ENCODE results near the gene DDX21.

Gene DDX21

DNA sequence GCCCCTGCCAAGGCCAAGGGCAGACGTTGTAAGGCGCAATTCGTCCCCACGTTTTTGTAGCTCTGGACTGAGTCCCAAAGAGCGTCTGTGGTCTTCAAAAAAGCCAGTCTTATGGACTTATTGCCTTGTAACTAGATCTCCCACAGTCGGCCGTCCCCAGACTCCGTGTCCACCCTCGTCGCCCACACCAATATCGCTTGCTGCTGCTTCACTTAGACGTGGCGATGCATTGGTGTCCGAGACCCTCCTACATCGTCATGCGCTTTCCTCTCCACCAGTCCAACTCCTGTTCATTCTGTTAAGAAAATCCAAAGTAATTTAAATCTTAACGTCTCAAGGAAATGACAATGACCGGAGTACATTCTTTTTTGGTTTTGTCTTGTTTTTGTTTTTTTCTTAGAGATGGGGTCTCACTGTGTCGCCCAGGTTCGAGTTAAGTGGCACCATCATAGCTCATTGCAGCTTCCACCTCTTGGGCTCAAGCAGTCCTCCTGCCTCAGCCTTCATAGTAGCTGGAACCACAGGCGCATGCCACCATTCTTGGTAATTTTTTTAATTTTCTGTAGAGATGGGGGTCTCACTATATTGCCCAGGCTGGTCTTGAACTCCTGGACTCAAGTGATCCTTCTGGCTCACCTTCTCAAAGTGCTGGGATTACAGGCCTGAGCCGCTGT, 33.5 kb downstream of the DDX21 start:
- H2AFZ ChIP-seq (ENCODE audit: low read depth, low read length), result no peak overlapping the region
- no peak overlapping the region for H3K27ac ChIP-seq (ENCODE audit: low read length)
- H3K4me1 ChIP-seq (ENCODE audit: low read length), result no peaks in the 10 kb centered on the region
- H3K4me3 ChIP-seq (ENCODE audit: low read length), result no peak overlapping the region
- H3K79me2 ChIP-seq (ENCODE audit: low read length), result peaks cover under 1% of the 10 kb centered on the region; the same call in 1 of the 2 replicates
- H4K20me1 ChIP-seq (ENCODE audit: insufficient read depth, low read length), result no peaks in the 10 kb centered on the region
- no peak overlapping the region for H3K4me2 ChIP-seq (ENCODE audit: low read length)
- peaks cover under 1% of the 10 kb centered on the region for H3K36me3 ChIP-seq (replicated peaks; ENCODE audit: low read depth, low read length)
- TF ChIP-seq, protein P1, sequence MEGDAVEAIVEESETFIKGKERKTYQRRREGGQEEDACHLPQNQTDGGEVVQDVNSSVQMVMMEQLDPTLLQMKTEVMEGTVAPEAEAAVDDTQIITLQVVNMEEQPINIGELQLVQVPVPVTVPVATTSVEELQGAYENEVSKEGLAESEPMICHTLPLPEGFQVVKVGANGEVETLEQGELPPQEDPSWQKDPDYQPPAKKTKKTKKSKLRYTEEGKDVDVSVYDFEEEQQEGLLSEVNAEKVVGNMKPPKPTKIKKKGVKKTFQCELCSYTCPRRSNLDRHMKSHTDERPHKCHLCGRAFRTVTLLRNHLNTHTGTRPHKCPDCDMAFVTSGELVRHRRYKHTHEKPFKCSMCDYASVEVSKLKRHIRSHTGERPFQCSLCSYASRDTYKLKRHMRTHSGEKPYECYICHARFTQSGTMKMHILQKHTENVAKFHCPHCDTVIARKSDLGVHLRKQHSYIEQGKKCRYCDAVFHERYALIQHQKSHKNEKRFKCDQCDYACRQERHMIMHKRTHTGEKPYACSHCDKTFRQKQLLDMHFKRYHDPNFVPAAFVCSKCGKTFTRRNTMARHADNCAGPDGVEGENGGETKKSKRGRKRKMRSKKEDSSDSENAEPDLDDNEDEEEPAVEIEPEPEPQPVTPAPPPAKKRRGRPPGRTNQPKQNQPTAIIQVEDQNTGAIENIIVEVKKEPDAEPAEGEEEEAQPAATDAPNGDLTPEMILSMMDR (IDR thresholded peaks at IDR 0.05; ENCODE audit: low read depth, low read length), result no peak
- TF ChIP-seq EZH2phosphoT487 (IDR thresholded peaks at IDR 0.05; ENCODE audit: low read depth), result no peak
- no peaks in the 10 kb centered on the region for H3K9me3 ChIP-seq (ENCODE audit: insufficient read depth, low read length)
- H3K9ac ChIP-seq (ENCODE audit: low read length), result no peak overlapping the region
- H3K27me3 ChIP-seq (ENCODE audit: low read depth, low read length), result no peaks in the 10 kb centered on the region

DNA sequence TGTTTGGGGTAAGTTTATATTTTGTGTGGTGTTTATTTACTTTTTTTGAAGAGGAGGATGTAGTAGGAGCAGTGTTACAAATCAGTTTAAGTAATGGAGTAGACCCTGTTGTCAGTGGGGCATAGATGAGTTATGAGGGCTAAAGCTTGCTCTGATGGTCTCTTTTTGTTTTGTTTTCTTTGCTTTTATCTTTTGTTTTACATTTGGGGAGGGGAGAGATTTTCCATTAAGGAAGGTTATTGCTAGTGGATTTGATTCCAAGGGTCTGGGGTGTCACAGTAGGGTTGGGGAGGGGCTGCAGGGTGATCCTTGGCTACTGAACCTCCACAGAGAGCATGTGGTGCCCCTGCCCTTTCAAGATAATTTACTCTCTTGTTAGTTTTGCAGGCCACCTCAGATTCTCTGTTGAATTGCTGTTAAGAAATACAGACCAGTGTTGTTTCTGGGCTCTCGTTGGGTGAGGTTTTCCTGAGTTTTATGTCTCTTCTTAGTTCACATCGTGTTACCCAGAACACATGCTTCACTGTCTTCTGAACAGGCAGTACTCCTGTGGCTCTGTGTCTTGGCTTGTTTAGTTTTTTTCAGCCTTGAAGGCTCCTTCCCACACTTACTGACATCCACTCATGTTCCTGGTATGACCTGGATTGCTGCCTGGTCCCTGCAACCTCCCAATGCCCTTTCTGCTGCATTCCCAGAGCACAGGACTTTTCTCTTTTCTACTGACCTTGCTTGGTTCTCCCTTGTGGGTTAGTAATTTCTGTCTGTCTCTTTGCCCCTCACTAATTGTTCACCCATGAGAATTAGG, 36.9 kb downstream of the DDX21 start:
- H3K4me3 ChIP-seq (ENCODE audit: low read length), result no peak overlapping the region
- no peak overlapping the region for H3K9ac ChIP-seq (ENCODE audit: low read length)
- no peaks in the 10 kb centered on the region for H3K27me3 ChIP-seq (ENCODE audit: low read depth, low read length)
- H4K20me1 ChIP-seq (ENCODE audit: insufficient read depth, low read length), result no peaks in the 10 kb centered on the region
- H3K36me3 ChIP-seq (replicated peaks; ENCODE audit: low read depth, low read length), result no peaks in the 10 kb centered on the region
- H3K9me3 ChIP-seq (ENCODE audit: insufficient read depth, low read length), result no peaks in the 10 kb centered on the region
- H3K4me2 ChIP-seq (ENCODE audit: low read length), result no peak overlapping the region
- no peak for TF ChIP-seq EZH2phosphoT487 (IDR thresholded peaks at IDR 0.05; ENCODE audit: low read depth)
- TF ChIP-seq, protein P1 (IDR thresholded peaks at IDR 0.05; ENCODE audit: low read depth, low read length), result no peak
- no peak overlapping the region for H2AFZ ChIP-seq (ENCODE audit: low read depth, low read length)
- H3K4me1 ChIP-seq (ENCODE audit: low read length), result no peaks in the 10 kb centered on the region
- no peak overlapping the region for H3K27ac ChIP-seq (ENCODE audit: low read length)
- no peaks in the 10 kb centered on the region for H3K79me2 ChIP-seq (ENCODE audit: low read length)

DNA sequence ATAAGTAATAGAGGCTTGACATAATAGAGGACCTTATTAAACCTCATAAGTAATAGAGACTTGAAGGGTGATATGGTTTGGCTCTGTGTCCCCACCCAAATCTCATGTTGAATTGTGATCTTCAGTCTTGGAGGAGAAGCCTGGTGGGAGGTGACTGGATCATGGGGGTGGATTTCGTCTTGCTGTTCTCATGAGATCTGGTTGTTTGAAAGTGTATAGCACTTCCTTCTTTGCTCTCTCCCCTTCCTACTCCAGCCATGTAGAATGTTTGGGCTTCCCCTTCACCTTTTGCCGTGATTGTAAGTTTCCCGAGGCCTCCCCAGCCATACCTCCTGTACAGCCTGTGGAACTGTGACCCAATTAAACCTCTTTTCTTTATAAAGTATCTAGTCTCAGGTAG, 41.2 kb downstream of the DDX21 start:
- Histone ChIP-seq H3K4me2 (ENCODE audit: low read length) (no peak overlapping the region), H3K36me3 (replicated peaks; ENCODE audit: low read depth, low read length) (no peaks in the 10 kb centered on the region)

DNA sequence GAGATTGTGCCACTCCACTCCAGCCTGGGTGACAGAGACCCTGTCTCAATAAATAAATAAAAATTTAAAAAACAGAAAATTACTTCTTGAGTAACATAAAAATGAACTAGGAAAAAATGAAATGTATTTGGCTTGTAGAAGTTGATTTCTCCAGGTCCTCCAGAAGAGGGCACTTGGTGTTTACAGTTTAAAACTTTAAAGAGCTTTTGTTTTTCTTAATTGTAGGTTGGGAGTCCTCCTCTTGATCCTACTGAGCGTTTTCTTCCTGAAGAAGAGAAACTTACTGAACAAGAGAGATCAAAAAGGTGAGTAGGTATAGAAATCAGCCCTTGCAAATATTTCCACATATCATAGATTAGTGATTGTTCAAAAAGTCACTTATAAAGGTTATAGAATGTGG, 48.9 kb downstream of the DDX21 start:
- no peaks in the 10 kb centered on the region for H3K27me3 ChIP-seq (ENCODE audit: low read depth, low read length)
- no peaks in the 10 kb centered on the region for H3K79me2 ChIP-seq (ENCODE audit: low read length)
- no peak overlapping the region for H3K27ac ChIP-seq (ENCODE audit: low read length)
- no peak for TF ChIP-seq EZH2phosphoT487 (IDR thresholded peaks at IDR 0.05; ENCODE audit: low read depth)
- TF ChIP-seq, protein P1 (IDR thresholded peaks at IDR 0.05; ENCODE audit: low read depth, low read length), result peak; percentile 61
- H3K36me3 ChIP-seq (replicated peaks; ENCODE audit: low read depth, low read length), result no peaks in the 10 kb centered on the region
- H3K9me3 ChIP-seq (ENCODE audit: insufficient read depth, low read length), result no peaks in the 10 kb centered on the region
- no peaks in the 10 kb centered on the region for H3K4me1 ChIP-seq (ENCODE audit: low read length)
- no peak overlapping the region for H2AFZ ChIP-seq (ENCODE audit: low read depth, low read length)
- no peak overlapping the region for H3K9ac ChIP-seq (ENCODE audit: low read length)
- no peak overlapping the region for H3K4me3 ChIP-seq (ENCODE audit: low read length)
- no peaks in the 10 kb centered on the region for H4K20me1 ChIP-seq (ENCODE audit: insufficient read depth, low read length)
- H3K4me2 ChIP-seq (ENCODE audit: low read length), result no peak overlapping the region

More for the DNA sequence above, 41.2 kb downstream of the DDX21 start:
- H3K79me2 ChIP-seq (ENCODE audit: low read length), result no peaks in the 10 kb centered on the region
- no peaks in the 10 kb centered on the region for H3K4me1 ChIP-seq (ENCODE audit: low read length)
- H3K27me3 ChIP-seq (ENCODE audit: low read depth, low read length), result no peaks in the 10 kb centered on the region
- no peak overlapping the region for H3K27ac ChIP-seq (ENCODE audit: low read length)
- no peak overlapping the region for H3K9ac ChIP-seq (ENCODE audit: low read length)
- TF ChIP-seq, protein P1 (IDR thresholded peaks at IDR 0.05; ENCODE audit: low read depth, low read length), result no peak
- no peak for TF ChIP-seq EZH2phosphoT487 (IDR thresholded peaks at IDR 0.05; ENCODE audit: low read depth)
- no peaks in the 10 kb centered on the region for H4K20me1 ChIP-seq (ENCODE audit: insufficient read depth, low read length)
- no peak overlapping the region for H3K4me3 ChIP-seq (ENCODE audit: low read length)
- H2AFZ ChIP-seq (ENCODE audit: low read depth, low read length), result no peak overlapping the region
- H3K9me3 ChIP-seq (ENCODE audit: insufficient read depth, low read length), result no peaks in the 10 kb centered on the region

Data from OCI-LY3 (cell line).